HG03103 (cell line): ENCODE results near the gene SLC30A7.
A peak's percentile ranks its signal among the peaks of the same experiment; 100 is the strongest.
"Not testable (repeated sequence)": the region's sequence is repeated elsewhere in the genome, so short reads cannot be mapped to it uniquely, and the experiment has no call there.

Experiments
- ATAC-seq: cut with Tn5 transposase; IDR thresholded peaks from one replicate; pipeline ENCODE4 v1.9.1; 2021; ENCODE audit warnings: low read depth; ENCODE audit not compliant: unreplicated experiment

Gene SLC30A7

GRCh38 chr1:100933555-100933954, 37.7 kb downstream of the SLC30A7 start:
- ATAC-seq = not testable (repeated sequence)

- ATAC-seq = no peak
Measured at GRCh38 chr1:100936194-100936967, 40.5 kb downstream of the SLC30A7 start.

- no peak for ATAC-seq
Measured at GRCh38 chr1:100941098-100941527, 45.2 kb downstream of the SLC30A7 start.

GRCh38 chr1:100941580-100942216, 45.8 kb downstream of the SLC30A7 start:
- no peak for ATAC-seq

- ATAC-seq = no peak
Measured at GRCh38 chr1:100942304-100943046, 46.6 kb downstream of the SLC30A7 start.

GRCh38 chr1:100943533-100943932, 47.6 kb downstream of the SLC30A7 start:
- no peak for ATAC-seq

GRCh38 chr1:100946064-100946463, 50.2 kb downstream of the SLC30A7 start:
- not testable (repeated sequence) for ATAC-seq

GRCh38 chr1:100947816-100948215, 51.9 kb downstream of the SLC30A7 start:
- not testable (repeated sequence) for ATAC-seq

- ATAC-seq = not testable (repeated sequence)
Measured at GRCh38 chr1:100948721-100949405, 53.0 kb downstream of the SLC30A7 start.

- ATAC-seq = peak; percentile 94
Measured at GRCh38 chr1:100949515-100950158, 53.7 kb downstream of the SLC30A7 start.

GRCh38 chr1:100950337-100950736, 54.4 kb downstream of the SLC30A7 start:
- ATAC-seq = no peak

GRCh38 chr1:100950781-100951180, 54.9 kb downstream of the SLC30A7 start:
- ATAC-seq = no peak

GRCh38 chr1:100952104-100952745, 56.3 kb downstream of the SLC30A7 start:
- no peak for ATAC-seq

GRCh38 chr1:100952970-100953369, 57.1 kb downstream of the SLC30A7 start:
- ATAC-seq = not testable (repeated sequence)

- no peak for ATAC-seq
Measured at GRCh38 chr1:100953960-100954730, 58.3 kb downstream of the SLC30A7 start.

- no peak for ATAC-seq
Measured at GRCh38 chr1:100955322-100955721, 59.4 kb downstream of the SLC30A7 start.

- ATAC-seq = no peak
Measured at GRCh38 chr1:100959502-100960060, 63.7 kb downstream of the SLC30A7 start.

- ATAC-seq = no peak
Measured at GRCh38 chr1:100960098-100960497, 64.2 kb downstream of the SLC30A7 start.

GRCh38 chr1:100968621-100969020, 72.7 kb downstream of the SLC30A7 start:
- no peak for ATAC-seq
